GM12878 (cell line): ENCODE results near the gene PDXP. TPM values are rescaled to one million over a fixed set of nuclear protein-coding genes. Genes with fewer than 3 reads are reported as not detected.

ENCODE experiments used
- ATAC-seq: fragments of 200-7000 bp; cut with Tn5 transposase; 3 replicates; pipeline ENCODE4 v1.9.1; 2020; ENCODE audit warnings: mild to moderate bottlenecking, moderate library complexity
- BruUV-seq: library from RNA; stranded (reverse); fragments of 400-500 nt; replicated peaks from 2 replicates; lab custom pipeline; 2021; lab: Mats Ljungman, UMichigan
- CTCF ChIA-PET: fragments of 300-600 bp; sonication (Branson Sonifier 250); formaldehyde crosslinking; extraction: SDS; loops from one replicate; lab custom pipeline; 2021; ENCODE audit warnings: inconsistent platforms; lab: Yijun Ruan, JAX
- POLR2A ChIA-PET: fragments of 350-600 bp; formaldehyde crosslinking; extraction: SDS; loops from one replicate; lab custom pipeline; 2021; ENCODE audit warnings: inconsistent platforms; lab: Charles Lee
- RAD21 ChIA-PET: fragments of 300-600 bp; sonication (Branson Sonifier 250); formaldehyde crosslinking; loops from one replicate; lab custom pipeline; 2023; ENCODE audit warnings: antibody characterized with exemption; ENCODE audit not compliant: unreplicated experiment; lab: Charles Lee
- SMC1A ChIA-PET: fragments of 300-600 bp; sonication (Branson Sonifier 250); formaldehyde crosslinking; loops from one replicate; lab custom pipeline; 2023; ENCODE audit not compliant: unreplicated experiment, uncharacterized antibody; lab: Charles Lee
- DNase-seq: peaks from one replicate; pipeline ENCODE4 v3.0.0-alpha.2; 2011; ENCODE audit warnings: low read depth, low spot score
- FAIRE-seq: peaks from 3 replicates; lab custom pipeline; 2011; peaks lifted over from hg19 to GRCh38; lab: Jason Lieb, UNC
- H2AFZ ChIP-seq: 2 replicates; pipeline ENCODE4 v1.6.0; 2011; ENCODE audit warnings: low read depth, low read length, control low read depth; ENCODE audit not compliant: control insufficient read depth
- H3K27ac ChIP-seq: 2 replicates; pipeline ENCODE4 v1.5.1; 2011; ENCODE audit warnings: control low read depth; ENCODE audit not compliant: control insufficient read depth, insufficient read depth
- H3K27me3 ChIP-seq, 2 experiments: replicated peaks in 1 of 2; 2 replicates each; pipeline versions ENCODE4 v1.6.0 to v1.6.1; 2011; ENCODE audit warnings: low read length in 1 of 2; ENCODE audit not compliant: control insufficient read depth in 2 of 2, insufficient read depth in 2 of 2
- H3K36me3 ChIP-seq, 2 experiments: 2 replicates each; pipeline ENCODE4 v1.5.1; 2011; ENCODE audit warnings: low read length in 1 of 2; ENCODE audit not compliant: control insufficient read depth in 2 of 2, insufficient read depth in 2 of 2
- H3K4me1 ChIP-seq: 2 replicates; pipeline ENCODE4 v1.6.1; 2011; ENCODE audit warnings: mild to moderate bottlenecking, low read length, moderate library complexity, mixed read lengths; ENCODE audit not compliant: control insufficient read depth, insufficient read depth
- H3K4me2 ChIP-seq: 2 replicates; pipeline ENCODE4 v1.6.0; 2011; ENCODE audit warnings: control low read depth; ENCODE audit not compliant: control insufficient read depth, insufficient read depth
- H3K4me3 ChIP-seq: fragments of 200-600 bp; sonication (generic); 2 replicates; pipeline ENCODE4 v1.5.1; 2016
- H3K79me2 ChIP-seq: 2 replicates; pipeline ENCODE4 v1.6.0; 2011; ENCODE audit warnings: low read length; ENCODE audit not compliant: control insufficient read depth, insufficient read depth
- H3K9ac ChIP-seq: 2 replicates; pipeline ENCODE4 v1.8.0; 2011; ENCODE audit warnings: low read length, control low read depth, mixed read lengths; ENCODE audit not compliant: control insufficient read depth, insufficient read depth
- H3K9me3 ChIP-seq: replicated peaks from 3 replicates; pipeline ENCODE4 v1.5.1; 2011; ENCODE audit warnings: mild to moderate bottlenecking, low read length; ENCODE audit not compliant: control insufficient read depth, insufficient read depth
- H4K20me1 ChIP-seq: 2 replicates; pipeline ENCODE4 v1.6.0; 2011; ENCODE audit not compliant: control insufficient read depth, insufficient read depth
- ATF7 ChIP-seq: fragments of 450-650 bp; IDR thresholded peaks from 2 replicates; pipeline ENCODE4 v1.6.1; 2016; ENCODE audit warnings: low read depth, mild to moderate bottlenecking
- CREB1 ChIP-seq: IDR thresholded peaks from 2 replicates; pipeline ENCODE4 v1.6.1; 2012; ENCODE audit warnings: low read depth, mild to moderate bottlenecking, inconsistent platforms
- GATAD2B ChIP-seq: fragments of 450-650 bp; conservative IDR thresholded peaks from 2 replicates; pipeline ENCODE4 v1.6.1; 2017; ENCODE audit warnings: low read depth, mild to moderate bottlenecking, moderate library complexity
- IKZF2 ChIP-seq, 2 experiments: fragments of 450-650 bp; IDR thresholded peaks; 2 replicates each; pipeline ENCODE4 v1.6.1; 2017; ENCODE audit warnings: mild to moderate bottlenecking in 2 of 2, moderate library complexity in 2 of 2
- KDM1A ChIP-seq: fragments of 200-600 bp; sonication (generic); IDR thresholded peaks from 2 replicates; pipeline ENCODE4 v1.6.1; 2016; ENCODE audit warnings: borderline replicate concordance
- MEF2B ChIP-seq: fragments of 450-650 bp; IDR thresholded peaks from 2 replicates; pipeline ENCODE4 v1.6.1; 2018; ENCODE audit warnings: mild to moderate bottlenecking, moderate library complexity; ENCODE audit not compliant: partially characterized antibody, poor library complexity, severe bottlenecking
- MXI1 ChIP-seq: fragments of 150-350 bp; IDR thresholded peaks from 2 replicates; pipeline ENCODE4 v1.6.1; 2011; ENCODE audit warnings: low read depth, mild to moderate bottlenecking, inconsistent platforms, low read length, improper control_type of control experiment
- MYC ChIP-seq: IDR thresholded peaks from 2 replicates; pipeline ENCODE4 v1.6.1; 2011; ENCODE audit warnings: mild to moderate bottlenecking, low read length, moderate library complexity, inconsistent platforms; ENCODE audit not compliant: insufficient read depth, insufficient replicate concordance, insufficient read length, severe bottlenecking
- NFIC ChIP-seq: IDR thresholded peaks from 2 replicates; pipeline ENCODE4 v1.6.1; 2012; ENCODE audit warnings: low read depth, mild to moderate bottlenecking, inconsistent platforms, low read length, moderate library complexity
- NR2C1 ChIP-seq: fragments of 450-650 bp; IDR thresholded peaks from 2 replicates; pipeline ENCODE4 v1.6.1; 2017; ENCODE audit warnings: antibody characterized with exemption, mild to moderate bottlenecking, moderate library complexity
- PKNOX1 ChIP-seq: fragments of 450-650 bp; IDR thresholded peaks from 2 replicates; pipeline ENCODE4 v1.6.1; 2016; ENCODE audit warnings: mild to moderate bottlenecking
- POLR2A ChIP-seq: IDR thresholded peaks from 2 replicates; pipeline ENCODE4 v1.6.1; 2011; ENCODE audit warnings: low read depth, mild to moderate bottlenecking, low read length
- SIX5 ChIP-seq: IDR thresholded peaks from 2 replicates; pipeline ENCODE4 v1.6.1; 2011; ENCODE audit warnings: mild to moderate bottlenecking, low read depth, low read length, moderate library complexity; ENCODE audit not compliant: severe bottlenecking
- SP1 ChIP-seq: IDR thresholded peaks from one replicate; pipeline ENCODE4 v1.6.1; 2011; ENCODE audit warnings: low read depth, low read length
- TAF1 ChIP-seq: IDR thresholded peaks from 2 replicates; pipeline ENCODE4 v1.6.1; 2011; ENCODE audit warnings: mild to moderate bottlenecking, low read depth, low read length, borderline replicate concordance
- TCF12 ChIP-seq: IDR thresholded peaks from 2 replicates; pipeline ENCODE4 v1.6.1; 2011; ENCODE audit warnings: low read depth, mild to moderate bottlenecking, low read length
- ZNF207 ChIP-seq: fragments of 450-650 bp; IDR thresholded peaks from 2 replicates; pipeline ENCODE4 v1.6.1; 2014; ENCODE audit warnings: antibody characterized with exemption, mild to moderate bottlenecking, borderline replicate concordance
- ZNF24 ChIP-seq: fragments of 450-650 bp; IDR thresholded peaks from 2 replicates; pipeline ENCODE4 v1.6.1; 2017; ENCODE audit warnings: antibody characterized with exemption, mild to moderate bottlenecking
- ZSCAN29 ChIP-seq: fragments of 450-650 bp; IDR thresholded peaks from 2 replicates; pipeline ENCODE4 v1.6.1; 2017; ENCODE audit warnings: mild to moderate bottlenecking, moderate library complexity
- WGBS: methylation state at CpG from one replicate; pipeline ENCODE4 v1.1.6; 2016; ENCODE audit warnings: low lambda C conversion rate; ENCODE audit not compliant: insufficient replicate concordance, insufficient coverage; ENCODE audit errors: missing lambda C conversion rate; 5-methylcytosine and 5-hydroxymethylcytosine counted together
- in situ Hi-C: fragments of 300-500 bp; cut with MboI; formaldehyde crosslinking; loops from 9 replicates; pipeline ENCODE4 v1.14.3; 2018; ENCODE audit warnings: mixed read lengths
- intact Hi-C: fragments of 100-400 bp; cut with micrococcal nuclease; formaldehyde crosslinking; loops from one replicate; pipeline ENCODE4 v1.14.2; 2022; ENCODE audit not compliant: unreplicated experiment
- polyA plus RNA-seq, 11 experiments: library from polyadenylated mRNA; depleted of rRNA in 4 of 11; unstranded in 6 of 11; stranded (reverse) in 5 of 11; fragments of >200 nt; fragmentation: Nextera tagmentation in 4 of 11; fragmentation: Illumina TruSeq in 1 of 11; extraction: Ambion mirVana in 4 of 11; extraction: Trizol in 1 of 11; gene quantifications; 1 replicate in 1 of 11; 2 replicates in 10 of 11; pipeline versions ENCODE4 v1.2.1 to v1.2.3, GENCODE V29; 2011 to 2016; ENCODE audit warnings: inconsistent platforms in 2 of 11, missing spikeins in 2 of 11, low read depth in 1 of 11
- total RNA-seq, 4 experiments: library from RNA; depleted of rRNA in 3 of 4; stranded (reverse); fragments of >200 nt in 3 of 4; fragmentation: Illumina TruSeq in 1 of 4; extraction: Trizol in 1 of 4; gene quantifications; 2 replicates each; pipeline versions ENCODE4 v1.2.1 to v1.2.3, GENCODE V29; 2013 to 2021
- TF ChIP-seq, protein P1 (sequence below): fragments of 450-650 bp; IDR thresholded peaks from 2 replicates; pipeline ENCODE4 v1.6.1; 2016; ENCODE audit warnings: mild to moderate bottlenecking

The PDXP gene
- total and polyA plus RNA-seq, 10 of the 15 experiments (the other 5 are each of a cell fraction or from before 2014, with no cell fraction given): 4.4 to 56.7 (median 34.6) TPM

GRCh38 chr22:37676736-37677492 lies 18.4 kb downstream of the PDXP start:
- Histone ChIP-seq H3K4me2 (peak overlapping the region; percentile 97), H3K27ac (peak overlapping the region; percentile 85), H2AFZ (peak overlapping the region; percentile 55), H4K20me1 (no peaks in the 10 kb centered on the region), H3K36me3 (peaks cover 2% of the 10 kb centered on the region in 2 experiments; a peak in 1 of 4 replicates), H3K4me1 (peaks cover 37% of the 10 kb centered on the region), H3K27me3 (no peaks in the 10 kb centered on the region), H3K9me3 (no peaks in the 10 kb centered on the region), H3K9ac (peak overlapping the region; percentile 78), H3K4me3 (peak overlapping the region; percentile 91), H3K79me2 (peaks cover 30% of the 10 kb centered on the region)
- ChIA-PET POLR2A (interaction anchor here (0.5 to 14.0 kb wide), 13 partner anchors 9 to 235 kb away, joined by 3 to 209 read pairs (median 7); partner anchors contain the start of genes ANKRD54, GGA1, NOL12 and PDXP), RAD21 (interaction anchor here (1.0 to 5.1 kb wide), 8 partner anchors 9 to 69 kb away, joined by 3 to 112 read pairs (median 17); partner anchors contain the start of genes GGA1, NOL12 and PDXP), CTCF (interaction anchor here (12.4 to 19.9 kb wide), 4 partner anchors 16 to 70 kb away, joined by 167 to 414 read pairs (median 287); partner anchors contain the start of genes GGA1, PDXP and SH3BP1), SMC1A (interaction anchor here (0.6 to 10.9 kb wide), 7 partner anchors 17 to 68 kb away, joined by 3 to 98 read pairs (median 6); partner anchors contain the start of genes PDXP and SH3BP1)
- peak; percentile 73 for ATAC-seq
- in situ Hi-C loops (no loop called here), intact Hi-C loops (loop anchor here (2.0 kb wide), 1 partner anchor 44 kb away; no protein-coding TSS in a partner anchor)
- peak; percentile 49 for FAIRE-seq
- no peak for DNase-seq
- TSS peak; percentile 82 for BruUV-seq
- WGBS: 2% methylated on average over 35 of the region's 42 CpGs
- TF ChIP-seq MYC: no peak
- TF ChIP-seq MXI1: peak; percentile 44; the same call in 1 of the 2 replicates
- peak; percentile 71; the same call in 1 of the 2 replicates for TF ChIP-seq ATF7
- TF ChIP-seq SIX5: no peak
- peak; percentile 27; the same call in 1 of the 2 replicates for TF ChIP-seq NFIC
- TF ChIP-seq MEF2B: peak; percentile 86
- no peak for TF ChIP-seq KDM1A
- TF ChIP-seq TAF1: 0 out of 2 replicates have a peak, but pooled peaks have one; percentile 18
- TF ChIP-seq PKNOX1: peak; percentile 16; the same call in 1 of the 2 replicates
- TF ChIP-seq, protein P1, sequence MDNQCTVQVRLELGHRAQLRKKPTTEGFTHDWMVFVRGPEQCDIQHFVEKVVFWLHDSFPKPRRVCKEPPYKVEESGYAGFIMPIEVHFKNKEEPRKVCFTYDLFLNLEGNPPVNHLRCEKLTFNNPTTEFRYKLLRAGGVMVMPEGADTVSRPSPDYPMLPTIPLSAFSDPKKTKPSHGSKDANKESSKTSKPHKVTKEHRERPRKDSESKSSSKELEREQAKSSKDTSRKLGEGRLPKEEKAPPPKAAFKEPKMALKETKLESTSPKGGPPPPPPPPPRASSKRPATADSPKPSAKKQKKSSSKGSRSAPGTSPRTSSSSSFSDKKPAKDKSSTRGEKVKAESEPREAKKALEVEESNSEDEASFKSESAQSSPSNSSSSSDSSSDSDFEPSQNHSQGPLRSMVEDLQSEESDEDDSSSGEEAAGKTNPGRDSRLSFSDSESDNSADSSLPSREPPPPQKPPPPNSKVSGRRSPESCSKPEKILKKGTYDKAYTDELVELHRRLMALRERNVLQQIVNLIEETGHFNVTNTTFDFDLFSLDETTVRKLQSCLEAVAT: 0 out of 2 replicates have a peak, but pooled peaks have one; percentile 61
- TF ChIP-seq NR2C1: no peak
- TF ChIP-seq SP1: peak; percentile 40
- TF ChIP-seq TCF12: peak; percentile 87
- TF ChIP-seq ZNF207: no peak
- TF ChIP-seq IKZF2 (IDR thresholded peaks at IDR 0.05): peak; percentile 48 to 52; a peak in 3 of 4 replicates
- TF ChIP-seq CREB1: peak; percentile 84
- TF ChIP-seq ZNF24: peak; percentile 98
- TF ChIP-seq GATAD2B: peak; percentile 78; the same call in 1 of the 2 replicates
- TF ChIP-seq ZSCAN29: no peak
- TF ChIP-seq POLR2A: peak; percentile 78
